ENCODE measurements around the gene TTC21A.

TTC21A gene

DNA sequence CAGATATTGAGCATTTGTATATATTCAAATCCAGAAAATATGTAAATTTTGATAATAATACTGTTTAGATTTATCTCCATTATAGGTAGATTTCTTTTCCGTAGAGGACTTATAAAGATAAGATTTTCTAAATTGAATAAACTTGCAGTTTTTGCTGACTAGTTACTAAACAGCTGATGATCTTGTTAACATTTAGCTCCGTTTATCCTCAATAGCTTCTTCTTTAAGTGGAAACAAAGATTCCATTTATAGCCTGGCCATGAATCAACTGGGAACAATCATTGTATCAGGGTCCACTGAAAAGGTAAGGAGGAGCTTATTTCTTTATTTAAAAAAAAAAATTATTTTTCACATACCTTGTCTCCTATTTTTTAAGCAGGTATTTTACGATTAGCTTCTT is 38.9 kb upstream of the TTC21A start:
- no peak for DNase-seq (ENCODE audit: low read depth)
- TF ChIP-seq CTCF (IDR thresholded peaks at IDR 0.05; ENCODE audit: low read depth, low read length, missing control alignments) = no peak
- H3K4me3 ChIP-seq (ENCODE audit: low read depth, low read length) = no peak overlapping the region
- in situ Hi-C loops (cut with HindIII; ENCODE audit: low sequenced_read_pairs) = loop anchor here (5.0 kb wide), 1 partner anchor 99 kb away; no protein-coding TSS in a partner anchor

- no peak overlapping the region for H3K4me3 ChIP-seq (ENCODE audit: low read depth, low read length)
- DNase-seq (ENCODE audit: low read depth) = no peak
- no peak for TF ChIP-seq CTCF (IDR thresholded peaks at IDR 0.05; ENCODE audit: low read depth, low read length, missing control alignments)
- in situ Hi-C loops (cut with HindIII; ENCODE audit: low sequenced_read_pairs) = no loop called here
Measured at GRCh38 chr3:39075910-39076309, 31.6 kb upstream of the TTC21A start.

- DNase-seq (ENCODE audit: low read depth) = no peak
- no peak overlapping the region for H3K4me3 ChIP-seq (ENCODE audit: low read depth, low read length)
- in situ Hi-C loops (cut with HindIII; ENCODE audit: low sequenced_read_pairs) = no loop called here
- TF ChIP-seq CTCF (IDR thresholded peaks at IDR 0.05; ENCODE audit: low read depth, low read length, missing control alignments) = no peak
Measured at GRCh38 chr3:39079530-39079929, 27.9 kb upstream of the TTC21A start.

- no peak for TF ChIP-seq CTCF (IDR thresholded peaks at IDR 0.05; ENCODE audit: low read depth, low read length, missing control alignments)
- in situ Hi-C loops (cut with HindIII; ENCODE audit: low sequenced_read_pairs) = no loop called here
- no peak for DNase-seq (ENCODE audit: low read depth)
- no peak overlapping the region for H3K4me3 ChIP-seq (ENCODE audit: low read depth, low read length)
Measured at GRCh38 chr3:39080026-39080425, 27.5 kb upstream of the TTC21A start.

DNA sequence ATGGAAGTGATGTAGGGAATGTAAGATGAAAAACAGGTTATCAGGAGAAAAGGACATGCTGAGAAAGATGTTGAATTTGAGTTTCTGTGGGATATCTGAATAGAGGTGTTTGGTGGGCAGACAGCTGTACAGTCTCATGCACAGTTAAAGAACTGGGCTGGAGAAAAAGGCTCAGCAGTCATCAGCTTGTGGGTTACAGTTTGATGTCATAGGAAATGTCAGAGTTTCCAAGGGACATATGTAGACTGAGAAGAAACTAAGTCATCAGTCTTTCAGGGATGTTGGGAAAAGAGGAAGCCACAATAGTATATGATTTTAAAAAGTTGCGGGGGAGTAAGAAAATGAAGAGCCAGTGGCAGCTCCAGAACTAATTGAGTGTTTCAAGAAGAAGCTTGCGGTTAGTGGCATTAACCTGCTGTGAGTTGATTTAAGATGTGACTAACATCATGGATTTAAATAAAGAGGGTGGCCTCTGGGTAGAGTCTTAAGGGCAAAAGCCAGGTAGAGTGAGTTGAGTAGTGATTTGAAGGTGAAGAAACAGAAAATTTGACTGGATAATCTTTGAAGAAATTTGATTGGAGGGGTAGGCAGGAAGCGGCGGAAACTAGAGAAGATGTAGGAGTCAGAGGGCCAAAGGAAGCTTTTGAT is 24.7 kb upstream of the TTC21A start:
- in situ Hi-C loops (cut with HindIII; ENCODE audit: low sequenced_read_pairs) = no loop called here
- no peak overlapping the region for H3K4me3 ChIP-seq (ENCODE audit: low read depth, low read length)
- no peak for TF ChIP-seq CTCF (IDR thresholded peaks at IDR 0.05; ENCODE audit: low read depth, low read length, missing control alignments)
- DNase-seq (ENCODE audit: low read depth) = no peak

DNA sequence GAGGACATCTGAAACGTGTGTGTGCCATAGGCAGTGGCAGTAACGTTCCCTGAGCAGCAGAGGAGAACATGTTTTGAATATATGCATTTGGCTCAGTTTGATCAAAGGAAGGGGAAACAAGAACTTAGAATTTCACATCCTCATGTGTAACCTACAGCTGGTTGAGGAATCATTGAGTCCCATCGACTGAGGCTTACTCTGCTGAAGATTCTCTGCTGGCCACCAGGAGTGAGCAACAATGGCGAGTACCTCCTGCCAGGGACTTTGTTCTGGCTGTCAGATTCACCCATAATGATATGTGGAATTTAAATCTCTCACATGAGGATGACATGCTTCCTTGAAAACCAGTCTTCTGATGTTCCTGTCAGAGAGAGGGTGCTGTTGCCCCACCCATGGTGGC is 21.3 kb upstream of the TTC21A start:
- no peak for TF ChIP-seq CTCF (IDR thresholded peaks at IDR 0.05; ENCODE audit: low read depth, low read length, missing control alignments)
- no peak for DNase-seq (ENCODE audit: low read depth)
- in situ Hi-C loops (cut with HindIII; ENCODE audit: low sequenced_read_pairs) = no loop called here
- H3K4me3 ChIP-seq (ENCODE audit: low read depth, low read length) = no peak overlapping the region

Measured in astrocyte of the cerebellum (primary cell).